HG03565 (cell line): Measurements from ENCODE around the gene DHRS3.
"Not testable (repeated sequence)": the region's sequence is repeated elsewhere in the genome, so short reads cannot be mapped to it uniquely, and the experiment has no call there.

Experiments used
- ATAC-seq: cut with Tn5 transposase; IDR thresholded peaks from one replicate; pipeline ENCODE4 v1.9.1; 2021; ENCODE audit warnings: mild to moderate bottlenecking, moderate library complexity; ENCODE audit not compliant: unreplicated experiment

DHRS3 gene

DNA sequence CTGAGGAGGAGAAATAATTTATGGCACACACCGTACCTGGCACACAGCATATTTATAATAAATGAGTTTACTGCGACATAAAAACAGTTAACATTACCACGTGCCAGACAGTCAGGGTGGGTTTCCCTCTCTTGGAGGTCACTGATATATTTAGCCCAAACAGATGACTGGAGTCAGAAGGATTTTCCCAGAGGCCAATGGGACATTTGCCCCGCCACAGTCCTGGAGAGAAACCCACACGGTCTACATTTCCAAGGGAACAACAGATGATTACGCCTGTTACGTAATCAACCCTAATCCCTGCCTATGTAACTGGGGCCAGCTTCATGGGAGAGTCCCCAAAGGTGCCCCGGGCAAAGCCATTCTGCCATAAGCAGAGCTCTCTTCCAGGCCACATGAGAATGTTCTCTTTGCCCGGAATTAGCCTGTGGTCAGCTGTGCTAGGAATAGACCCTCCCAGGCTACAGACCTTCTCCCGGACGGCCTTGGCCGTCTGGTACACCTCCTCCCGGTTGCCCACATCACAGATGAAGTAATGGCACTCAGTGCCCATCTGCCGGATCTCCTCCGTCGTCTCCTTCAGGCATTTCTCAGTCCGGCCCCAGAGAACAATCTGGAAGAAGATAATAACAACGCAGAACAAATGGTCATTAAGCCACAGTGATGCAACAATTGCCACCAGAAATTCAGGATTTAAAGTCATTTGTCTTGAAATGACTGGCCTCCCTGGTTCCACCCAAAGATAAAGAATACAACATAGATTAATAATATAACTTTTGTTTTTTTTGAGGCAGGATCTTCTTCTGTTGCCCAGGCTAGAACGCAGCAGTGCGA, 37.7 kb downstream of the DHRS3 start:
- ATAC-seq = no peak

DNA sequence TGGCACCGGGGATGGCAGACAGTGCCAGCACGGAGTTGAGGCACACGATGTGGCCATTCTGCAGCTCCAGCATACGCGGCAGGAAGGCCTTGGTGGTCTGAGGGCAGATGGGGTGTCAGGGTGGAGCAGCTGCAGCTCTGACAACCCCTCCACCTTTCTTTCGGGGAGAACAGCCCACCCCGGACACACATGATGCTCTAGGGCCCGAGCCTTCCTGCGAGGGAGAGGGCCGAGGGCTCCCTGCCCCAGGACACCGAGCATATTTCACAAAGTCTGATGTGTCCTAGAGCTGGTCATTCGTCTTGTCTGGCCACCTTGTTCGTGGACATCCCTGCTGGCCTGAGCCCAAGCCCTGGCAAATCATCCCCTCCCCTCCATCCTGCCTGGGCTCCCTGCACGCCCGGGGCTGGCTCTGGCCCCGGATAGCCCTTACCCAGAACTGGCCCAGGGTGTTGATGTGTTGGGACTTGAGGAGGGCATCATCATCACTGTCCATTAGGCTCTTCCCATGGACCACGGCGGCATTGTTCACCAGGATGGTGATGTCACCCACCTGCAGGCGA, 39.1 kb downstream of the DHRS3 start:
- ATAC-seq = no peak

DNA sequence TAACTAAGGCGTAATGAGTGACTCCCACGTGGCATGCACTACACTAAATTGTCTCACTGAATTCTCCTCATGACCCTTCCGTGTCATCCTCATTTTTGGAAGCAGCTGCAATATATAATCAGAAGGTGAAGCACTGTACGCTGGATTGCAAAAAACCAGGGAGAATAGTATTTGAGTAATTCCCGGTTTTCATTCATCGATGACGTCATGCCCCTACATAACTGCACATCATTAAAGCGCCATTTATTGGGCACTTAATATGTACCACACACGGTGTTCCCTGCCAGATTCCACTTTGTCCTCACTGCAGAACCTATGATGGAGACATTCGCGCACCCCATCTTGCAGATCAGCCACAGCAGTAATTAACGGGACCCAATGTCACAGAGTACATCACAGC, 41.0 kb downstream of the DHRS3 start:
- ATAC-seq = no peak

DNA sequence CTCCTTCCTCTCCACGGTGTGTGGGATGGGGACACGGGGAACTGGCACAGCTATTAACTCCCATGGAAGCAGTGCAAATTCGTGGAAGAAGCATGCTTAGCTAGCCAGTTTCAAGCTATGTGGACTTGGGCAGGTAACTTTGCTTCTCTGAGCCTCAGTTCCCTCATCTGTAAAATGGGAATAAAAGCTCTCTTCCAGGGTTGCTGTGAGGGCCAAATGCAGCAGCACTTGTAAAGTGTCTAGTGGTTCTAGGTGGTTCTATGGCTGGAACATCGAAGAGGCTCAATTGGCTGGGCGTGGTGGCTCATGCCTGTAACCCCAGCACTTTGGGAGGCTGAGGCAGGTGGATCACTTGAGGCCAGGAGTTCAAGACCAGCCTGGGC, 43.3 kb downstream of the DHRS3 start:
- no peak for ATAC-seq

DNA sequence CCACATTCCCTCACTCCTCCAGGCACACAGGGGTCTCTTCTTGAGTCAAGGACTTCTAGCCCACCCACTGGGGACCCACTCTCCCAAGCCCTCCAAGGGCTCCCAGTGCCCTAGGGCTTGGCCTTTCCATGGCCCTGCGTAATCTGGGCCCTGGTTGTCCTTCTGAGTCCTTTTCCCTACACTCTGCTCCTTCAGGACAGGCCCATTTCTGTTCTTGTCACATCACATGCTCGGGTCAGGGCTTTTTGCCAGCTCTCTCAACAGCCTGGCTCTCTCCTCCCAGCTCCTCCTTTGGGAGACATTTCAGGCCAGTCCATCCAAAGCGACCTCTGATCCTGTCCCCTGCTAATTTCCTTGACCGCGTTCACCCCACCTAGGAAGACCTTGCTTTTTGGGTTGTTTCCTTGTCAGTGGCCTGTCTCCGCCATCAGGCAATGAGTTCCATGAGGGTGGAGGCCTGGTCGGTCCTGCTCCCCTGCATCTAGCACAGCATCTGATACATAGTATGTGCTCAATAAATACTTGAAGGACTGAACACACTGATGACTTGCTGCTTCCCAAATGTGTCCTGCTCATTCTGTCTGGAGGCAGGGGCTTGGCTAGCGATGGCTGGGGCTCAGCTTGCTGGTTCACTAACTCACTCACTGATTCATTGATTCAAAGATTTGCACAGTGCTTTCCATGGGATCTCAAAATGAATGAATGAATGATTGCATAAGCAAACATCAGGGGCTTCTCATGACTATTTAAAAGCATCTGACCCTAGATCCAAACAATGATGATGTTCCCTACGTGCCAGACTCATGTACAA, 44.8 kb downstream of the DHRS3 start:
- no peak for ATAC-seq

DNA sequence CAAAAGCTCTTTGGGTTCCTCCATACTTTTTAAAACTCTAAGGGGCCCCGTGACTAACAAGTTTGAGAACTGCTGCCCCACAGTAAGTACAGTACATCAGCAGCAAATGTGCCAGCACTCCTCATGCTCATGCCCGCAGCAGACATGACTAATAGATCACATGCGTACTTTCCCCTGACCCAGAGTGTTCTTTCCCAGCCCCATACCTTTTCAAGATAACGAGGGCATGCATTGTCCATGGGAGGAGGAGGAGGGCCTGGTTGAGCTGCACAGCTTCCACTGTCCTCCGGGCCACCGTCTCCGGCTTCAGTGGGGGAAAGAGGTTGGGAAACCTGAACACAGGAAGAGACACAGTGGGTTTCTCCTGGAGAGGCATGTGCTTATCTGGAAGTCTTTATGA, 45.5 kb downstream of the DHRS3 start:
- ATAC-seq = no peak

DNA sequence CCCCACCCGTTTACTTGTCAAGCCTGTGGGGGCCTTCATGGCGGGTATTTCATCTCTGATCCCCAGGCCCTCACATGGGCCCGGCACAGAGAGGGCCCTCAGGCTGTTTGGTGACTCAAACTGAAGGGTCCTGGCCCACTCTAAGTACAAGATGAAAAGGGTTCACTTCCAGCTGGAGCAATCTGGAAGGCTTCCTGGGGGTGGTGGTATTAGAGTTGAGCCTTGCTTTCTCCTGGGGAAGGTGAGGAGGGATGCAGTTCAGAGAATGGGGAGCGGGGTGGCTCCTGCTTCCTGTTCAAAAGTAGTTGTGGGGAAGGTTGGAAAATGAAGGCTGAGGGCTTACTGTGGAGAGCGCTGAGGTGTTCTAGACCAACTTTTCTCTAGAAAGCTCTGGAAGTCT, 47.7 kb downstream of the DHRS3 start:
- ATAC-seq = no peak

DNA sequence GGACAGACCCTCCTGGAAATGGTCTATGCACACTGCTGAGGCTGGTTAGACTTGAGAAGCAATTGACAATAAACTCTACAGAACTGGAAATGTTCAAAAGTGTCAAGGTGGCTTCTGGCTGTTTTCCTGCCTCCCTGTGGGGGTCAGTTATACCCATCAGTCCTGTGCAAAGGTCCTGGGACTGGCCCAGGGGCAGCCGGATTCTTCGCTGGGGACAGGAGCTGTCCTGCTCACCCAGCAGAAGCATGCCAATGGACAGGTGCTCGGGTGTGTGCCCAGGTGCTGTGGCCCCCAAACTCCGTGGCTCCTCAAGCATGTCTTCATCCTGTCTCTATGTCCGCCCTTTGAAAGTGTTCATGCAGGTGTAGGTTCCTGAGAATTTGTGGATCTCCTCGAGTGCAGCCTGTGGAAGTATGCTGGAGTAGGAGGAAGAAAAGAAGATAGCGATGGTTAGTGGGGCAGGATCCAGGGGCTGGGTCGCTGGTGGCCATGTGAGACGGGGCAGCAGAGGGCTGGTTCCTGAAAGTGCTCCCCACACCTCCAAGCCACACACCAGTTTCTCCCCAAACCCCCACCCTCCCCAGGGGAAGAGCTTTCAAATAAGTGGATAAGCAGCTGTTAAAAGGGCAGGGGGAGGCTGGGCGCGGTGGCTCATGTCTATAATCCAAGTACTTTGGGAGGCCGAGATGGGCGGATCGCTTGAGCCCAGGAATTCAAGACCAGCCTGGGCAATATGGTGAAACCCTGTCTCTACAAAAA, 49.8 kb downstream of the DHRS3 start:
- no peak for ATAC-seq

DNA sequence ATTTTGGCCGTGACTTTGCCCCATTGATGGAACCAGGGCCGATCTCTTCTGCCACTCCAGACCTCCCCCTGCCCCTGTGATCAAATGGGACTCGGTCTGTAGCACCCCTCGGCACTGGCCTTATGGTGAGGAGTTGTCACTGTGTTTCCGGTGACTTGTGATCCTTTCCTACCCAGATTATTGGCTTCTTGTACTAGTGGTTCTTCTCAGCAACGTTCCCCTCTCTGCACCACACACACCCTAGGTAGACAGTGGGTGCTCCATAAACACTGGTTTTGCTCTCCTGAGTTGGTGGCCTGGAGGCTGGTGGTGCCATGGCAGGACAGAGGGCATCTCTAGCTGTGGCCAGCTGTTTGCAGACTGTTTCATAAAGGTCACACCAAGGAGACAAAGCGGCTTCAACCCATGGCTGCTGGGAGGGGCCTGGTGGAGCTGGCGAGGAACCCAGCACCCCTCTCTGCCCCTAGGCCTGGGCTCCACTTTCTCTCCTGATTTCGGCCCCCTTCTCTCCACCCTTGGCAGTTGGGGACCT, 50.7 kb downstream of the DHRS3 start:
- ATAC-seq = no peak

DNA sequence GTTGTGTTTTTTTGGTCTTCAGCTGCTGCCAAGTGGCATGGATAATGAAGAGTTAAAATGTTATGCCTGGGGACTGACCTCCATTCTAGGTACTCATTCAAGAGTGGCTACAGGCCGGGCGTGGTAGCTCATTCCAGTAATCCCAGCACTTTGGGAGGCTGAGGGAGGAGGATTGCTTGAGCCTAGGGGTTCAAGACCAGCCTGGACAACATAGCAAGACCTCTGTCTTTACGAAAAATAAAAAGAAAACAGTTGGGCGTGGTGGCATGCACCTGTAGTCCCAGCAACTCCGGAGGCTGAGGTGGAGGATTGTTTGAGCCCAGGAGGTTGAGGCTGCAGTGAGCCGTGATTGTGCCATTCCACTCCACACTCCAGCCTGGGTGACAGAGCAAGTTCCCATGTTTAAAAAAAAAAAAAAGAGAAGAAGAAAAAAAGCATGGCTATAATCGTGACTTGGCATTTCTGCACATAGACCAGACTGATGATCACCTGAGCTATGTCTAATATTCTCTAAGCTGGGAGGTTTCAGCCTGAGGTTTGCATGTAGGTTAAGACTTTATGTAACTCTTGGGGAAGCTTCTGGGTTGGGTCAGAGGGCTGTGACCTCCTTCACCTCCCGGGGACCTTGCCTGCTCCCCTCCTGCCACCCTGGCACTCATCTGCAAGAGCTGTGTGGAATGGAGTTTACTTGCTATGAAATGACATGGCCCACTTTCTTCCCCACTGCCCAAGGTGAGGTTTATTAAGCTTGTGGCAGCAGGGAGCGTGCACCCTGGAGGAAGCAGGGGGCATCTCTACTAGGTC, 51.3 kb downstream of the DHRS3 start:
- no peak for ATAC-seq

DNA sequence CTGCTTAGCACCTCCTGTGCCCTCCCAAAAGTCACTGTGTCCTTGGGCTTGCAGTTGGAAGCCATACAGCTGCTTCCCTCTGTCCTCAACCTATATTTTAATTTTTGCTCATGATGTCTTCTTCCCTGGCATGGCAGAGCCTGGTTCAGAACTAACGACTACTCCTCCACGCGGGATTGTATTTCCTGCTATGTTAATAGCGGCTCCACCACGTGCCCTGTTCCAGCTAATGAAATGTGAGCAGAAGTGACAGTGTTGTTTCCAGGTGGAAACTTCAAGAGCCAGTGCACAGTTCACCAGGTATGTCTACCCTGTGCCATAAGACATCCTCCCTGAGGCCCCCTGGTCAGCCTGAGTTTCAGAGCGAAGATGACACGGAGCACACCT, 52.1 kb downstream of the DHRS3 start:
- no peak for ATAC-seq

DNA sequence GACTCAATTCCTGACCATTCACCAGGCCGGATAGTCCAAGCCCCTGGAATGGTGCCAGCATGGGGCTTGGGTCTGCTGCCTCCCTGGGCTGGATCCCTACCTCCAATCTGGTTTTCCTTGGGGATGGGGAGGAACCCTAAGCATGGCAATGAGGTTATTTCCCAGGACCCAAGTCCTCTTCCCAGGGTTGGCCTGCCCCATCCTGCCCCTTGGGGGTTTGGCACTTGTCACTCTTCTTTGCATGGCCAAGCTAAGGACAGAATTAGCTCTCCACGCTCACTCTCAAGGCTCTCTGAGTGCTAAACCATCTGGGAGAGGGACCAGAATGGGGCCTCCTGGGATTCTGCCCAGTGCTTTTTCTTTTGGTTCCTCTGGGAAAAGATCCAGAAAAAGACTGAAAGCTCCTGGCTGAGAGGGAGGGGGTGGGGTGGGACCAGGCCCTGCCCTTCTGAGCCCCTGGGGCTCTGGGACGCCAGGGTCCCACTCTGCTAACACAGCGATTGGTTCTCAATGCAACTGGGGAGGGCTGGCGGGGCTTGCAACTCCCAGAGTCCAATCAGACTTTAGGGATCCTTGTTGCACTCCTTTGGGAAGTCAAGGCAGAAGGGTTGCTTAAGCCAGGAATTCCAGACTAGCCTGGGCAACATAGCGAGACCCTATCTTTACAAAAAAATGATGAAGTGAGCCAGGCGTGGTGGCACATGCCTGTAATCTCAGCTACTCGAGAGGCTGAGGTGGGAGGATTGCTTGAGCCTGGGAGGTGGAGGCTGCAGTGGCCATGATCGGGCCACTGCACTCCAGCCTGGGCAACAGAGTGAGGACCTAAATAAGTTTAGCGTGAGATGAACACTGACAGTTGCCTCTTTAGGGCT, 52.7 kb downstream of the DHRS3 start:
- no peak for ATAC-seq

DNA sequence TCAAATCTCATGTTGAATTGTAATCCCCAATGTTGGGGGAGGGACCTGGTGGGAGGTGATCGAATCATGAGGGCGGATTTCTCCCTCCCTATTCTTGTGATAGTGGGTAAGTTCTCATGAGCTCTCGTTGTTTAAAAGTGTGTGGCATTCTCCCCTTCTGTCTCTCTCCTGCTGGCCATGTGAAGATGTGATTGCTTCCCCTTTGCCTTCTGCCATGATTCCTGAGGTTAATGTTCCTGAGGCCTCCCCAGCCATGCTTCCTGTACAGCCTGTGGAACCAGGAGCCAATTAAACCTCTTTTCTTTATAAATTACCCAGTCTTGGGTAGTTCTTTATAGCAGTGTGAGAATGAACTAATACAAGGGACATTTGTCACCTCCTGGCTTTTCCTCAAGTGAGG, 53.8 kb downstream of the DHRS3 start:
- not testable (repeated sequence) for ATAC-seq

DNA sequence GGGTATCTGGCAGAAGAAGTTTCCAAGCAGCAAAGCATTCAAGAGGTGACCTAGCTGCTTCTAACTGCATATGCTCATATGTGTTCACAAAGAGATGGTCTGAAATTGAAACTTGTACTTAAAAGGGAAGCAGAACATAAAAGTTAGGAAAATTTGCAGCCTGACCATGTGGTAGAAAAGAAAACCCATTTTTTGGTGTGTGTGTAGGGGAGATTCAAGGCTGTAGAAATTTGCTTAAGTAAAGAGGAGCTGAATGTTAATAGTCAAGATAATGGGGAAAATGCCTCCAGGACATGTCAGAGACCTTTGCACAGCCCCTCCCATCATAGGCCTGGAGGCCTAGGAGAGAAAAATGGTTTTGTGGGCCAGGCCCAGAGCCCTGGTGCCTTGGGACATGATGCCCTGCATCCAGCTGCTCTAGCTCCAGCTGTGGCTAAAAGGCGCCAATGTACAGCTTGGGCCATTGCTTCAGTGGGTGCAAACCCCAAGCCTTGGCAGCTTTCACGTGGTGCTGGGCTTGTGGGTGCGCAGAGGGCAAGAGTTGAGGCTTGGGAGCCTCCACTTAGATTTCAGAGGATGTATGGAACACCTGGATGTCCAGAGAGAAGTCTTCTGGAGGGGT, 54.9 kb downstream of the DHRS3 start:
- ATAC-seq = no peak

DNA sequence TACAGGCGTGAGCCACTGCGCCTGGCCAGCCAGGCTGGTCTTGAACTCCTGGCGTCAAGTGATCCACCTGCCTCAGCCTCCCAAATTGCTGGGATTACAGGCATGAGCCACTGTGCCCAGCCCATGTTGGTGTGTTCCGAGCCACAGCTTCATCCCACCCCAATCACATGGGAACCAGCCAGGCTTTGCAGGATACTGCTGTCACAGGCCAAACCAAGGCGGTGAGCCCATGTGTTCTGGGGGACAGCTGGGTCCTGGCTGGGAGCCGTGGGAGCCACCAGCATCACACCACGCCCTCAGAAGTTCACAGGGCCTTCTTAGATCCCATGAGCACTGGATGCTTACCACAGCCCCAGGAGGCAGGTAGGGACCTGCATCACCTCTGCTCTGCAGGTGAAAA, 56.9 kb downstream of the DHRS3 start:
- no peak for ATAC-seq

DNA sequence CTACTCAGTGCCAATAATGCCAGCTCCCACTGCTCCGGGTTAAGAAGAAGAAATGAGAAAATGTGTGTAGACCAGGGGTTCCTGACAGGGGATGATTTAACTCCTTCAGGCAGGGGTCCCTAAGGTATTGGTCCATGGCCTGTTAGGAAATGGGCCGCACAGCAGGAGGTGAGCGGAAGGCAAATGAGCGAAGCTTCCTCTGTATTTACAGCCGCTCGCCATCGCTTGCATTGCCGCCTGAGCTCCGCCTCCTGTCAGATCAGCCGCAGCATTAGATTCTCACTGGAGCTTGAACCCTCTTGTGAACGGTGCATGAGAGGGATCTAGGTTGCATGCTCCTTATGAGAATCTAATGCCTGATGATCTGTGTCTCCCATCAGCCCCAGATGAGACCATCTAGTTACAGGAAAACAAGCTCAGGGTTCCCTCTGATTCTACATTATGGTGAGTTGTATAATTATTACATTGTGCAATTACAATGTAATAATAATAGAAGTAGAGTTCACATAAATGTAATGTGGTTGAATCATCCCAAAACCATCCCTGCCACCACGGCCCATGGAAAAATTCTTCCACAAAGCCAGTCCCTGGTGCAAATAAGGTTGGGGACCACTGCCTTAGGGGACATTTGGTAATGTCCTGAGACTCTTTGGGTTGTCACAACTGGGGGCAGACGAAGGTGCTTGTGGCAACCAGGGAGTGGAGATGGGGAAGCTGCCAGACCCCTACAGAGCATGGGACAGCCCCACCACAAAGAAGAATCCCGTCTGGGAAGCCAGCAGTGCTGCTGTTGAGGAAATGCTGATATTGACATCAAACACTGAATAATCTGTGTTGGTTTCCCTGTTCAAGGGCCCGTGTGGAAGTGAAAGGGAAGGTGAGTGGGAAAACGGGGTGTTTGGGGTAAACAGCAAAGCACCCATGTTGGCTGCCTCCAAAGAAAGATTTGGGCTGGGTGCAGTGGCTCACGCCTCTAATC, 60.8 kb downstream of the DHRS3 start:
- no peak for ATAC-seq

DNA sequence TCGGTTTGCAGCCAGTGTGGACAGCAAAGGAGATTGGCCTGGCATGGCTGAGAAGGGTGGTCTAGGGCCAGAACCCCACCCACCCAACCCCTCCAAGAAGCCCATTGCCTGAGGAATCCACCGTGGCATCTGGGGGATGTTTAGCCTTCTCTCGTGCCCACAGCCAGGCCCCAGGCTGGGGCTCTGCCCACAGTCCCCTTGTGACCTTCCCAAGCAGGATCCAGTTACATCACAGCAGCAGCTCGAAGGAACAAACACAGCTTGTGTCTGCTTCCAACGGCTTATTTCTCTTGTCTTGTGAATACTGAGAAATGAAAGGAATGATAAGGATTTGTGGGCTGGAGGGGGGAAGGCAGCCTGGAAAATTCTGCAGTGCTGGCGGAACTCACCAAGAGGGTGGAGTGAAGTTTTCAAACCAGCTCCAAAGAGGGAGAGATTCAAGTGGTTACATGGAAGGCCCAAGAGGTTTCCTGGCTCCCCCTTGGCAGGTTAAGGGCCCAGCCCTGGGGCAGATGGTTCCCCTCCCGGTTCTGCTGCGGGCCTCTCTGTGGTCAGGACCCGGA, 61.6 kb downstream of the DHRS3 start:
- ATAC-seq = no peak
